AG08395 (cell line): Measurements from ENCODE around the gene CDK14.
"Not testable (repeated sequence)": the region's sequence is repeated elsewhere in the genome, so short reads cannot be mapped to it uniquely, and the experiment has no call there.

Source experiments
- DNase-seq: peaks from one replicate; pipeline ENCODE4 v3.0.0; 2012; ENCODE audit warnings: mixed read lengths, low spot score

The CDK14 gene

GRCh38 chr7:90794234-90794633, 198.1 kb downstream of the CDK14 start:
- not testable (repeated sequence) for DNase-seq

DNA sequence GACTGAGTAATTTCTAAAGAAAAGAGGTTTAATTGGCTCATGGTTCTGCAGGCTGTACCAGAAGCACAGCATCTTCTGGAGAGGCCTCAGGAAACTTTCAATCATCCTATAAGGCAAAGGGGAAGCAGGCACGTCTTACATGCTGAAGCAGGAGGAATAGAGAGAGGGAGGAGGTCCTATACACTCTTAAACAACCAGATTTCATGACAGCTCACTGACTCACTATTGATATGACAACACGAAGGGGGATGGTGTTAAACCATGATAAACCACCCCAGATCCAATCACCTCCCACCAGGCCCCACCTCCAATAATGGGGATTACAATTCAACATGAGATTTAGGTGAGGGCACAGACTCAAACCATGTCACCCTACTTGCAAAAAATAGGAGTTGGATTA, 201.5 kb downstream of the CDK14 start:
- DNase-seq = no peak

DNA sequence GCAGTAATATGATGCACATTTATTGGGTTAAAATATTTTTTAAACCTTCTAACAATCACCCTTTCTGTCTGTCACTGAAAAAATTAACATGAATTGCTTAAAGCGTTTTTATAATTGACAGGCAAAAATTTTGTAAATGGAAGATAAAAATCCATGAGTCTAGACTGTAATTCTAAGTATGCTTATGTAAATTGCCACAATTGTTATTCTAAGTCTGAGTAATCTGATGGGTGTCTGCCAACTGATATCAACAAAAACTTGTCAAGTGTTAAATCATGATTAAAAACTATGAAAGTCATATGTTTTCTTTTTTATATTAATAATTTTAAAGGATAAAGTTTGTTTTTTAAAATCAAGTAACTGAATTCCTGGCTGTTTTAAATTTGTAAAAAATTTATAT, 208.2 kb downstream of the CDK14 start:
- DNase-seq = no peak

DNA sequence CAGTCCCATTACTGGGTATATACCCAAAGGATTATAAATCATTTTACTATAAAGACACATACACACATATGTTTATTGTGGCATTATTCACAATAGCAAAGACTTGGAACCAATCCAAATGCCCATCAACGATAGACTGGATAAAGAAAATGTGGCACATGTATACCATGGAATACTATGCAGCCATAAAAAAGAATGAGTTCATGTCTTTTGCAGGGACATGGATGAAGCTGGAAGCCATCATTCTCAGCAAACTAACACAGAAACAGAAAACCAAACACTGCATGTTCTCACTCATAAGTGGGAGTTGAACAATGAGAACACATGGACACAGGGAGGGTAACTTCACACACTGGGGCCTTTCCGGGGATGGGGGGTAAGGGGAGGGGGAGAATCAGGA, 219.4 kb downstream of the CDK14 start:
- not testable (repeated sequence) for DNase-seq

DNA sequence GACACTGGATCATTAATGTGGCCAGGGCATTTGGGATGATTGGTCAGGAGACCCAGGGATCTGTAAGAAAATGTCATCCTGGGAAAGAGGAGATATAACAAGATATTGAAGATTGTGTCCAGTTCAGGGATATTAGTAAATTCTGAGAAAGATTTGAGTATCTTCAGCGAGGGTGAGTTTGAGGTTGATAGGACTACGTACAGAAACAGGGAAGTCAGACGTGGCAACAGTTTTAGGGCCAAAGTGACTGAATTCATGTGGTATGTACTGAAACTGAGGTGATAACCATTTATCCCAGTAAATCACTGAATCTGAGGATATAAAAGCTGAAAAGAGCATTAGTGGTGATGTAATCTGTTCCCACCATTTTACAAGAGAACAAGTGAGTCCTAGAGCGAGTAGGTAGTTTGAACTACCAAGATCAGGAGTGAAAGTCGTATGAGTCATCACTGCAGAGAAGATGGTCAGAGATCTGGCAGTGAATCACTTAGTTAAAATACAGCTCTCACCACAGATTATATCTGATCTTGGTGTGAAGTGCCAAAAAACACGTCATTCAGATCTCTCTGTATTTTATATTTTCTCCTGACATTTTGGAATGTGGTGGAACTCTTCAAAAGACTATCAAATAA, 220.5 kb downstream of the CDK14 start:
- DNase-seq = peak; percentile 73

DNA sequence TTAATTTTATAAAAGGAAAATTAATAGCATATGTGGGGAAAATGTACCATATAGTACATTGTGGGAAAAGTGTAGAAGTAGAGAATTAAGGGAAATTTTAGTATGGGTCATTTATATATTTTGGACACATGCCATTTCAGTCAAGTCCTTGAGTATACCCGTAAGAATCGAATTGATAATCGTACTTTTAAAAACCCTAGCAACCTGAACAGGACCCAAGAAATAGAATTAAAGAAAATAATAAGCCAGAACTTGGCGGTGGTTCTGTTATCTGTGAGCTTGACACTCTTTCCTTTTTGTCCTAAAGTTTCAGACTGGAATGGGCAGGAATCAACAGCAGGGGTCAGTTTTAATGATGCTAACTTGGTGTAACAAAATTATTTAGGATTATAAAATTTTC, 221.0 kb downstream of the CDK14 start:
- DNase-seq = no peak

DNA sequence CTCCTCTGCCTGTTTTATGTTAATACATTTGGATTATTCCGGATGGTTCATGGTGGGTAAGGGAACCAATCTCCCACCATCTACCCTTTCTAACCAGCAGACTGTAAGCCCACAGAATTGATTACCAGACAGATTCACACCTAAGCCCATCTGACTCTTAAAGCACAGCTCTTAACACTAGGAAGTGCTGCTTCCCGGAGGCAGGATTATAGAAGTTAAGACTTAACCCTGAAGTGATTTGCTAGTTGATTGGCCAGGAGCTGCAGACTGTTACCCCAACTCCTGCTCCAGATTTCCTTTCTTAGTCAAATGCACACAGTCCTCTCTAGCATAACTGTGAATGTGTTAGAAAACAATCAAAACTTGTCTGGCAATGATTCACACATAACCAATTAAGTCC, 221.7 kb downstream of the CDK14 start:
- DNase-seq = no peak

GRCh38 chr7:90818341-90818740, 222.2 kb downstream of the CDK14 start:
- no peak for DNase-seq

DNA sequence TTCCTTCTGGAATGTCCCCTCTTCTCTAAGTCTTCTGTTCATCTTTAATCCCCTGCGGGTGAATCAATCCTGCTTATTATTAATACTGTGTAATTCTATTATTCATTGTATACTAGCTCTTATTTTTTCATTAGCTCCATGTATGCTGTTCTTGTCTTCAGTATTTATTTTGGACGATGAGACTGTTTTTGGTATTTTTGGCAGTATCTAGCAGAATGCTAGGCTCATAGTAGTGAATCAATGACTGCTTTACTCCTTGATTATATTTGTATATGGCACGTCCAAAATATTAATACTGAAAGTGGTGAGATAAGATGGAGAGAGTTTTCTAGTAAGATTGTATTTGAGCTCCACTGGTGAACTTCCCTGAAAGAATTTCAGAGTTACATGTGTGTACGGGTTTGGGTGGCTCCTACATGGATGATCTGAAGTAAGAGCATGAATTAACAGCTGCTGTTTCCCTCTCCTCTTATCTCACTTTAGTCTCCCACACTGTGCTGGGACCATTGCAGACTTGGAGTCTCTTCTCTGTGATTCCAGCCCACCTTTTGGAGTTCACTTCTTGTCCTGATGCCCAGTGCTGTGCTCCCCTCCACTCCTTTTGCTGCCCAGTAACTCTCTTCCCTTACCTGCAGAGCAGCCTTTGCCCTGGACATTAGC, 226.0 kb downstream of the CDK14 start:
- no peak for DNase-seq

DNA sequence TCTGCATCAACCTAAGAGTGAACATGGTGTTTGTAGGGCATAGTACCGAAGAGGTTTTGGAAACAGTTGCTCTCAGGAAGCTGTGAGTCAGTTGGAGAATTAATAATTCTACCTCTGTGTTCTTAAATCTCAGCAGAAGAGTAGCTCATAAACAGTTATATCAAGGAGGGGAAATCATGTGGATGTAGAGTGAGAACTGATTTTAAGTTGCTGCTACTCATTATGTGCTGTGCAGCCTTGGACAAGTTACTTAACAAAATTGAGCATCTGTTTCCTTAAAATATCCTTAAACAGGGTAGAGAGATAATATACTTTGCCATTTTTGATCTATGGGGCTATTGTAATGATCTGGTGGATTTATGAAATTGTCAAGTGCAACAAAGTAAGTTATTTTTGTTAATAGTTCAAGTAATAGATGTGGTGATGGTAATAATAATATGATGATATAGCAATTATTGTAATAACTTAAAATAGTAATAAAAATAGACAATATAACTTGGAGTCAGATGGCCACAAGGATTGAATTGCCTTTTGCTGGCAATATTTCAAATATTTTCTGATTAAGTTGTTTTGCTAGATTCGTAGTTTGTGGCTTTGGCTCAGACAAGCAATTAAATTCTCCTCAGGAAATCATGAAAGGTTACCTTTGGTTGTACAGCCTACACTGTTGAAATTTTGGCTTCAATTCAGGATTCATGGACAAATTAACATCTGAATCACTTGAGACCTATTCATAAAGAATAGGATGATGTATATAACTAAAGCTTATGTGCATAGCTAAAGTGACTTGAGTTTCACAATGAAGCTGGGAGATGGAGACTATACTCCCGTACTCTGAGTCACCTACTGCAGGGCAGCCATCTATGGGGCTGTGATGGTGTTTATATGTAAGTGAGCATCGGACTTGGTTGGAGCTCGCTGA, 228.5 kb downstream of the CDK14 start:
- peak; percentile 47 for DNase-seq

- peak; percentile 63 for DNase-seq
These were observed 229.7 kb downstream of the CDK14 start for GRCh38 chr7:90825779-90826178.

GRCh38 chr7:90828601-90829000, 232.5 kb downstream of the CDK14 start:
- DNase-seq = no peak

DNA sequence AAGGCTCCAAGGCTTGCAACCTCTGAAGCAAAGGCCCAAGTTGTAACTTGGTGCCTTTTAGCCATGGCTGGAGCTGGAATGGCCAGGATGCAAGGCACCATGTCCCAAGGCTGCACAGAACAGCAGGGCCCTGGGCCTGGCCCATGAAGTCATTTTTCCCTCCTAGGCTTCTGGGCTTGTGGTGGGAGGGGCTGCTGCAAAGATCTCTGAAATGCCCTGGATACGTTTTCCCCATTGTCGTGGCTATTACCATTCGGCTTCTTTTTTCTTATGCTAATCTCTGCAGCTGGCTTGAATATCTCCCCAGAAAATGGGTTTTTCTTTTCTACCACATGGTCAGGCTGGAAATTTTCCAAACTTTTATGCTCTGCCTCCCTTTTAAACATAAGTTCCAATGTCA, 234.2 kb downstream of the CDK14 start:
- DNase-seq = no peak

DNA sequence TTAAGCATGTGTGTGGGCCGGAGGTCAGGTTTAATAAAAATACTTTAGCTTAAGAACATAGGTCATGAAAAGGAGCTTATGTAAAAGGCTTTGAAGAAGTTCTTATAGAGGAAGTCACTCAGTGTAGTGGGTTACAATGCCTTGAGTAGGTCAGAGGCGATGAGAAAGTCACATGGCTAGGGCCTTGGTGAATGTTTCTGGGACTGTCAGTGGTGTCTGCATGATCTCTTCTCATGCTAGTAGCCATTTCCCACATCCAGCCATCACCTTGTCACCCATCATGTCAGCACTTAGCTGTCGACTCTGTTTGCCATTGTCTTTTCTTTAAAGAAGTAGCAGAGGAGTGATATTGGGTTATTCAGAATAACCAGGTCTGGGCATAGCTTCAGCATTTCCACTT, 236.6 kb downstream of the CDK14 start:
- DNase-seq = no peak

DNA sequence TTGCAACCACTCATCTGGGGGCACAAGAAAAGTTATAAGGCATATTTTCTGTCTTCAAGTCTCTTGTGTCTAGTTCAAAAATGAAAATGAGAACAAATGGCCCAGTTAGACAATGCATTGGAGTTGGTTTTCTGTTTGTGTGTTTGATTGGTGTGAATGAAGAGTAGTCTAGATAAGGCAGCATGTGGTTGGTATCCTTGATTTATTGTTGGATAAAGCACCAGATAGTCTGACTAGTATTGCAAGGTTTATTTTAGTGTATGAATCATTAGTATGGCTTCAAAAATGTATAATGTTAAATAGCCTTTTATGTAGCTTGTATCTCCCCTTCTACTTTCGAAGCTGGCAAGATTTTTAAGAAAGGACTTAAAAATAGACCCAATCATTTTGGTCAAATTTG, 237.3 kb downstream of the CDK14 start:
- DNase-seq = no peak

DNA sequence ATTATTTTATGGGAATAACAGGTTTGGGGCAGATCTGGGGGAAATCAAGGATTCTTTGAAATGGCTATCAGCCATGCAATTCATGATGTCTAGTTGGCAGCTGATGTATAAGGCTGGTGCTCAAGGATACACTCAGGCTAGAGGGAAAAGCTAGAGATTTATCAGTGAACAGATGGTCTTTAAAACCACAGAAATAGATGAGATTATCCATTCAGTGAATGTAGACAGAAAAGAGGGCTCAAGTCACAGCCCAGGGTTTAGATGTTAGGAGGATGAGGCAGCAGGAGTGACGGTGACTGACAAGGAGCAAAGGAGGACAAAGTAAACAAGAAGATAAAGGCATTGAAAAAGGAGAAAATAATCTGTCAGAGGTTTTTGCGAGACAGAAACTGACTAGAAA, 238.7 kb downstream of the CDK14 start:
- DNase-seq = no peak

GRCh38 chr7:90835861-90836260, 239.7 kb downstream of the CDK14 start:
- DNase-seq = no peak

GRCh38 chr7:90836937-90837336, 240.8 kb downstream of the CDK14 start:
- DNase-seq = no peak

DNA sequence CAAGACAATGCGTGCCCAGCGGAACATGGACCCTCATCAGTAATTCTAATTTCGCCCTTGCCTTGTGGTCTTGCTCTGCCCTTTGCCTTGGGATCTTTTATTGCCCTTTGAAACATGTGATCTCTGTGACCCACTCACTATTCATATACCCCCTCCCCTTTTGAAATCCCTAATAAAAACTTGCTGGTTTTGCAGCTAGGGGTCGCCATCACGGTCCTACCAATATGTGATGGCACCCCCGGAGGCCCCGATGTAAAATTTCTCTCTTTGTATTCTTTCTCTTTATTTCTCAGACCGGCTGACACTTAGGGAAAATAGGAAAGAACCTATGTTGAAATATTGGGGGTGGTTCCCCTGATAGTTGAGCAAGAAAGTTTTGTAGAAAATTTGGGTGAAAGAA, 242.7 kb downstream of the CDK14 start:
- no peak for DNase-seq

GRCh38 chr7:90839316-90839715, 243.2 kb downstream of the CDK14 start:
- no peak for DNase-seq

- no peak for DNase-seq
These were observed 243.7 kb downstream of the CDK14 start for GRCh38 chr7:90839727-90840291.

DNA sequence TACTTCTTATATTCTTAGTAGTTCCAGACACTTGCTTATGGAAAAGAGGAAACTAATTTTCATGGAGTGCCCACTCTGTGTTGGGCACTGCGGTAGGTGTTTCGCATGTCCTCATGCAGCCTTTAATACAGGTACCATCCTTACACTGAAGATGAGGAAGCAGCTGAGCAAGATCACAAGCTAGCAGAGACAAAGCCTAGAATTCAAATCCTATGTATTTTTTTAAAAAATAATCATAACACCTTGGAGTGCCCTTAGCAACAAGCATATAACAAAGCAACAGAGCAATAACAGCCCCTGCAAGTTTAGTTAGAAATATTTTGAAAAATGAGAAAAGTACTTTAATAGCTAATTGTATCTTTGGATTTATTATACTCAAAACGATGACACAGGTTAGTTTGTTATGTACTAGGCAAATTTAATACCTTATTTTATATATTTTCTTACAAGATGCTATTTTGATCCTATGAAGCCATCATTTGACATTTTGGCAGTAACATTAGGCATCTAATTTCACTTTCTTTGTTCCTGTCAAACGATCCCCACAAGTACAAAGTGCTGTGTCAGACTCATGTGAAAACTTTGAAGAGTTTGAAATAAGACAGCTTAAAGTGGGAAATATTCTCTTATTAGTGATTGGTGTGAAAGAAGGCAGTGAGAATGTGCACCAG, 245.8 kb downstream of the CDK14 start:
- no peak for DNase-seq
